Spinal cord (tissue), 10 donors: ENCODE data around the gene ATPAF2. TPM values are rescaled to one million over a fixed set of nuclear protein-coding genes. Genes with fewer than 3 reads are reported as not detected.

Experiments
- DNase-seq, 6 donors: peaks; one replicate each; pipeline versions ENCODE4 v3.0.0 to v3.0.0-alpha.2; 2013 to 2015; ENCODE audit warnings: low spot score in 6 of 6, low read depth in 4 of 6
- H3K27ac ChIP-seq: one replicate; pipeline ENCODE4 v1.5.1; 2013; ENCODE audit warnings: low read depth, low read length, control low read depth
- H3K27me3 ChIP-seq: one replicate; pipeline ENCODE4 v1.6.1; 2013; ENCODE audit warnings: low read length; ENCODE audit not compliant: control insufficient read depth, insufficient read depth
- H3K36me3 ChIP-seq: one replicate; pipeline ENCODE4 v1.6.1; 2013; ENCODE audit warnings: low read length; ENCODE audit not compliant: control insufficient read depth, insufficient read depth
- H3K4me1 ChIP-seq: one replicate; pipeline ENCODE4 v1.6.1; 2013; ENCODE audit warnings: low read length; ENCODE audit not compliant: control insufficient read depth, insufficient read depth
- H3K4me3 ChIP-seq: one replicate; pipeline ENCODE4 v1.5.1; 2013; ENCODE audit warnings: low read depth, low read length, control low read depth
- H3K9me3 ChIP-seq: one replicate; pipeline ENCODE4 v1.6.1; 2013; ENCODE audit warnings: low read length; ENCODE audit not compliant: control insufficient read depth, insufficient read depth
- WGBS: methylation state at CpG from one replicate; pipeline ENCODE4 v1.1.5; 2013; ENCODE audit warnings: missing lambda C conversion rate; ENCODE audit not compliant: insufficient coverage; 5-methylcytosine and 5-hydroxymethylcytosine counted together
- polyA plus RNA-seq, 2 donors: library from polyadenylated mRNA; unstranded; fragments of 120-200 nt; gene quantifications; one replicate each; pipeline ENCODE4 v1.2.1, GENCODE V29; 2013; ENCODE audit not compliant: insufficient read length in 2 of 2
- total RNA-seq, 2 donors: library from RNA; depleted of rRNA in 1 of 2; stranded (reverse); fragments of 120-200 nt in 1 of 2; fragments of >200 nt in 1 of 2; gene quantifications; one replicate each; pipeline versions ENCODE4 v1.2.3 to v1.2.4, GENCODE V29; 2013 to 2014
- donor health status: healthy.

ATPAF2 gene
- total and polyA plus RNA-seq, 4 donors, result 22.8 to 31.5 (median 26.3) TPM

- 60% methylated on average over 1 of the region's 1 CpG for WGBS
- peak overlapping the region; percentile 71 for H3K4me3 ChIP-seq
- H3K36me3 ChIP-seq, result no peaks in the 10 kb centered on the region
- no peaks in the 10 kb centered on the region for H3K27me3 ChIP-seq
- no peak for DNase-seq
- no peaks in the 10 kb centered on the region for H3K9me3 ChIP-seq
- peaks cover 9% of the 10 kb centered on the region for H3K4me1 ChIP-seq
- peak overlapping the region; percentile 72 for H3K27ac ChIP-seq
Measured at GRCh38 chr17:17970699-17971430, 68.1 kb downstream of the ATPAF2 start.

Other genes with a start within 250 kb of the ATPAF2 start
- 10 to 100 TPM; 27.5 to 30.9 TPM for gene SREBF1, start 202.2 kb downstream of the ATPAF2 start, total RNA-seq
- gene SREBF1, start 202.2 kb downstream of the ATPAF2 start, polyA plus RNA-seq, result 10 to 100 TPM; 60.8 to 71.8 TPM
- gene TOM1L2, start 66.8 kb downstream of the ATPAF2 start, total RNA-seq, result 10 to 100 TPM; 44.3 to 49.8 TPM
- gene TOM1L2, start 66.8 kb downstream of the ATPAF2 start, polyA plus RNA-seq, result 100 to 1,000 TPM; 102 to 121 TPM
- 10 to 100 TPM in 1 of 2 donors, 1 to 10 TPM in 1; 4.1 to 19.9 TPM for gene DRC3, start 66.3 kb downstream of the ATPAF2 start, total RNA-seq
- 10 to 100 TPM; 20.8 to 24.6 TPM for gene DRC3, start 66.3 kb downstream of the ATPAF2 start, polyA plus RNA-seq
- 1 to 10 TPM; 8.0 to 8.2 TPM for gene GID4, start 240 bp upstream of the ATPAF2 start, total RNA-seq
- gene GID4, start 240 bp upstream of the ATPAF2 start, polyA plus RNA-seq, result 10 to 100 TPM; 13.7 to 13.9 TPM
- gene DRG2, start 48.8 kb upstream of the ATPAF2 start, total RNA-seq, result 10 to 100 TPM; 20.6 to 41.8 TPM
- 10 to 100 TPM; 33.0 to 34.6 TPM for gene DRG2, start 48.8 kb upstream of the ATPAF2 start, polyA plus RNA-seq
- 1 to 10 TPM; 1.3 to 1.8 TPM for gene MYO15A, start 69.6 kb upstream of the ATPAF2 start, total RNA-seq
- gene MYO15A, start 69.6 kb upstream of the ATPAF2 start, polyA plus RNA-seq, result 1 to 10 TPM; 5.4 to 6.8 TPM
- gene ALKBH5, start 144.7 kb upstream of the ATPAF2 start, total RNA-seq, result 10 to 100 TPM; 71.5 to 79.3 TPM
- gene ALKBH5, start 144.7 kb upstream of the ATPAF2 start, polyA plus RNA-seq, result 10 to 100 TPM; 70.8 to 74.1 TPM
- 10 to 100 TPM; 53.2 TPM for gene LLGL1, start 186.5 kb upstream of the ATPAF2 start, total RNA-seq
- gene LLGL1, start 186.5 kb upstream of the ATPAF2 start, polyA plus RNA-seq, result 100 to 1,000 TPM; 106 to 132 TPM
- gene FLII, start 219.6 kb upstream of the ATPAF2 start, total RNA-seq, result 100 to 1,000 TPM in 1 of 2 donors, 10 to 100 TPM in 1; 77.4 to 124 TPM
- 100 to 1,000 TPM; 128 to 133 TPM for gene FLII, start 219.6 kb upstream of the ATPAF2 start, polyA plus RNA-seq
- gene MIEF2, start 221.5 kb upstream of the ATPAF2 start, total RNA-seq, result 10 to 100 TPM; 15.5 to 18.5 TPM
- 10 to 100 TPM; 19.7 to 24.1 TPM for gene MIEF2, start 221.5 kb upstream of the ATPAF2 start, polyA plus RNA-seq